GM12865 (cell line): Measurements from ENCODE around the gene CALD1.
A peak's percentile ranks its signal among the peaks of the same experiment; 100 is the strongest.

ENCODE experiments used
- DNase-seq: peaks from one replicate; pipeline ENCODE4 v3.0.0; 2010; ENCODE audit warnings: low read depth
- H3K4me3 ChIP-seq: 2 replicates; pipeline ENCODE4 v1.5.1; 2011; ENCODE audit warnings: mild to moderate bottlenecking, low read depth, low read length, control low read depth
- TF ChIP-seq, protein P1 (sequence below): IDR thresholded peaks from 2 replicates; pipeline ENCODE4 v1.5.1; 2011; ENCODE audit warnings: low read length, control low read depth, low read depth, inconsistent platforms; ENCODE audit not compliant: insufficient read depth; ENCODE audit errors: missing control alignments

The CALD1 gene

DNA sequence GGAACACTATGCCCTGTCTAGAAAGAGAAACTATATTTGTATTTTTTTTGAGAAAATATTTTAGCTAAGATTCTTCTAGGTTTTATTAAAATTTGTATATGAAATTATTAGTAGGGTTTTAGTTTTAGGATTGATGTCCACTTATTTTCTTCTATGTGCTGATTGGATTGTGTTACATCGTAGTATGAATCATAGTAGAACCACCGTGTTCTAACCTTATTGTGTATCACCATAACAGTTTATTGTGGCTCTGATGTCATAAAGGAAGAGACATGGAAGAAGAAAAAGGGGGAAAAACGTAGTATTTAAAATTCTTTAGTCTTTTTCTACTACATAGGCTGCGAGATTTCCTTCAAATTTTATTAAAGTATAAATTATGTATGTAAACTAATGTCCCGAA is 208.7 kb downstream of the CALD1 start:
- peak overlapping the region; percentile 86 for H3K4me3 ChIP-seq
- no peak for DNase-seq
- TF ChIP-seq, protein P1, sequence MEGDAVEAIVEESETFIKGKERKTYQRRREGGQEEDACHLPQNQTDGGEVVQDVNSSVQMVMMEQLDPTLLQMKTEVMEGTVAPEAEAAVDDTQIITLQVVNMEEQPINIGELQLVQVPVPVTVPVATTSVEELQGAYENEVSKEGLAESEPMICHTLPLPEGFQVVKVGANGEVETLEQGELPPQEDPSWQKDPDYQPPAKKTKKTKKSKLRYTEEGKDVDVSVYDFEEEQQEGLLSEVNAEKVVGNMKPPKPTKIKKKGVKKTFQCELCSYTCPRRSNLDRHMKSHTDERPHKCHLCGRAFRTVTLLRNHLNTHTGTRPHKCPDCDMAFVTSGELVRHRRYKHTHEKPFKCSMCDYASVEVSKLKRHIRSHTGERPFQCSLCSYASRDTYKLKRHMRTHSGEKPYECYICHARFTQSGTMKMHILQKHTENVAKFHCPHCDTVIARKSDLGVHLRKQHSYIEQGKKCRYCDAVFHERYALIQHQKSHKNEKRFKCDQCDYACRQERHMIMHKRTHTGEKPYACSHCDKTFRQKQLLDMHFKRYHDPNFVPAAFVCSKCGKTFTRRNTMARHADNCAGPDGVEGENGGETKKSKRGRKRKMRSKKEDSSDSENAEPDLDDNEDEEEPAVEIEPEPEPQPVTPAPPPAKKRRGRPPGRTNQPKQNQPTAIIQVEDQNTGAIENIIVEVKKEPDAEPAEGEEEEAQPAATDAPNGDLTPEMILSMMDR = no peak

DNA sequence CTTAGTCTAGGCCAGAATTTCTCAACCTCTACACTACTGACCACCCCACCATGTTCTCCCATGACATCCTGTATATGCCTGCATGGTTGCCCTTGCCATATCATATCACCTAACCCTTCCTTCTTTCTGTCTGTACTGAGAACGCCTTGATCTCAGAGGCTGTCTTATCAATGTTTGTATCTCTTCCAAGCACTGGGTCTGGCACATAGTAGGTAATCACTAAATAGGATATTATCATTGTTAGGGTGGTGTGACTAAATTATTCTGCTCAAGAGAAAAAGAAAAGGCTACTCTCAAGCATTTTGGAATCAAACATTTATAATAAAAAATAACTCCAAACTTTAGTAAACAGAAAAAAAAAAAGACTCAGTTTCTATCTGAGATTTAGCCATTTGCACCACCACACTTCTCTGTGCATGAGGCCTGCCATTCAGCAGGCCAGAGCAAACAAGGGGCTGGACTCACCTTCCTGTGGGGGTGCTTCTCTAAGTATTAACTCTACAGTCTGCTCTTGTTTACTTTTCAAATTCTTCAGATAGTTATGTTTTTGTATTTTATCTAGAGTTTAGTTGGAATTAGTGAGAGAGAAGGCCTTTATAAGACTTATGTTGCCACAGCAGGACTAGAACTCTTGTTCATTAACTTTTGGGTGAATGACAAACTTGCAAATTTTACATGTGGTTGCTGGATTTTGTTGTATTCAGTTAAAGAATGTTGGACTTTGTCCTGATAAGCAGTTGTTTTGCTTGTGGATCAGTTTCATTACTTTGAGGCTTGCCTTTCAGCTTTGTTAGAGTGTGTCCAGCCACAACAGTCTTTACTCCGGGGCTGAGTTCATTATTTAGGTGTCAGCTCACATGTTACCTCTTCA is 212.3 kb downstream of the CALD1 start:
- TF ChIP-seq, protein P1 = no peak
- peak overlapping the region; percentile 33 for H3K4me3 ChIP-seq
- peak; percentile 25 for DNase-seq

DNA sequence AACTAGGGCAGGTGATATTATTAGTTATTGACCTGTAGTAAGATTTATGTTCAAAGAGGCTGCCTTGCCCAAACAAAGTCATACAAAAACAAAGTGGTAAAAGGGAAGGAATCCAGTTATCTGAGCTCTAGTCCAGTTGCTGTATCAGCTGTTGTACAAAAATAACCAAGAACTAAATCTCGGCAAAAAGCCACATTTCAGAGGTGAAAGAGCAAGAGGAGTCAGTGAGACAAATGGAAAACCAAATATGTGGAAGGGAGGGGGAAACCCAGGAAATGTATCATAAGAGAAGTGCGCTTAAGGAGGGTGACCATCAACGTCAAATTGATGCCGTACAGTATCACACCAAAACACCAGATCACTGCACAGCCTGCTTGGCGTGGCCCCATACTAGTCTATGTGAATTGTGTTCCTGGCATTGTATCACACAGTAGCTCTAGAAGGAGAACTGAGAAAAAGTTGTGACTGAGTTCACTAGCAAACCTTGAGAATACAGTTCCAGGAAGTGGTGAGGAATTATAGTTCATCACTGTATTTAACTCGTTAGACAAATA is 213.3 kb downstream of the CALD1 start:
- peak; percentile 91 for DNase-seq
- TF ChIP-seq, protein P1 = no peak
- peak overlapping the region; percentile 33 for H3K4me3 ChIP-seq

DNA sequence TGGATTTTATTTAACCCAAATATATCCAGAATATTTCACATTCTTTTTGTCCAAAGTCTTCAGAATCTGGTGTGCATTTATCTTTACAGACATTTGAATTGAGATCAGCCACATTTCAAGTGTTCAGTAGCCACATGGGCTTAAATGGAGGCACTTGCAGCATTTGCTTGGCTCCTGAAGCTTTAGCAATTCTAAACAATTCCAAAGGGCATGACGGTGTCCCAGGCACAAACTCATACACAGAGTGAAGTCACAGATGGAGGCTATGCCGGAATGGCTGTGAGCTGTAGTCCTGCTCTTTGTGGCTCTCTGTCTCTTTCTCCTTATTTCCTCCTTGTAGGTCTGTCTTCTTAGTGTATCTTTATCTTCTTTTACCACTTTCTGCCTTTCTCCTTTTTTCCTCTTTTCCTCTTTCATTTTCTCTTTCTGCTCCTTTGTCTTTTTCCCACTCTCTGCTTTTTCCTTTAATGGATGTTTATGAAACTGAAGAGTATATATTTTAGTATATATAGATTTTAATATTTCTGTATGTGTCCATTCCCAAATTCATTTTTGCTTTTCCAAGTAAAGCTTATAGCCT is 214.5 kb downstream of the CALD1 start:
- TF ChIP-seq, protein P1 = no peak
- DNase-seq = no peak
- H3K4me3 ChIP-seq = no peak overlapping the region

DNA sequence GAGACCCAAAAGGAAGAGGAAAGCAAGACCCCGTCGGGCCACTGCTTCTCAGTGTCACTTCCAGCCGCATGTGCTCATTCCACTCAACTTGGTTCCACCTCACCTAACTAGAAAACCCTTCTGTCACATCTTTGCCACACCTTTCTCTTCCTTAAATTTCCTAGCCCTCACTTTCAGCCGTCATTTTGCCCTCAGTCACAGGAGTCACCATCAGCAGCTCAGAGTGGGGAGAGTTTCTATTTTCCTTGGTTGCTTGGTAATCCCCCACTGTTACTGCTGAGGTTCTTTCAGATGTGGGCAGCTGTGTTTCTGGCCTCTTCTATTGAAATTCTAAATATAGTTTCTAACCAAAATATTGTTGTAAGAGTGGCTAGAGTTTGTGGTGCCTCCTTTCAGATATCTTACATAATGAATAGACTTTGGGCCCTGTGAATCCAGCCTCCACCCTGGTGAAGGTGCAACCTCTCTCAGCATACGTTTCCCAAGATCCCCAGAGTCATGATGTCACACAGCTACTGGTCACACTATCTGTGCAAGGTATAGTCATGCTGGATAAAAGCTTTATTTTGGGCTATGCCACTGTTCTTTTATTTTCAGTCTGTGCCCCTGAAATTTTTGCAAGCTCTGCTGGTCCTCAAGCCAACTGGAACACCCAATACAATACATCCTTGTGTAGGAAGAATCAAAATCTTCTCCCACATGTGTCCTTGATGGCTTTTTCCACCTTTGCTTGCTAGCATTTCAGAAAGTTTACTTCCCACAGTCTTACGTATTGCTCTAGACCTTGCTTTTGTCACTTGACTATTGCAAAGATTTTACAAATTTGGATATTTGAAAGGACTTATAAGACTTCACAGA is 216.0 kb downstream of the CALD1 start:
- H3K4me3 ChIP-seq = peak overlapping the region; percentile 44
- TF ChIP-seq, protein P1 = no peak

DNA sequence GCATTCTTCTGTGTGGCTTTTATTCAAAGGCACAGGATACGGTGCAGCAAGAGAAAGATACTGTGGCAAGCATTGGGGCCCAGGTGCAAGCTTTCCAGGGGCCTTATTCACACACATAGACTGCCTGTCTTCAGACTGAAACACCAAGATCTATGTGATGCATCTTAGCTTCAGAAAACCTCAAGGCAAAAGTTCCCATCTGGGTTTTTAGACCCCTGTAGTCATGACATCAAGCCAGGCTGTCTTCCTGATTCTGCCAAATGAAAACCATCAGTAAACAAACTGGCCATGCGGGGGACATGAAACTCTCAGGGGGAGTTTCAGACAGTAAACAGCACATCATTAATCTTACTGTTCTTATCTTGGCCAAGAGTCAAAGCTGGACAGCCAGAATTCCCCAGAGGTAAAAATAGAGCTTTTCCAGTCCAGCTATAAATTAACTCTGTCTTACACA is 216.7 kb downstream of the CALD1 start:
- peak; percentile 94 for DNase-seq
- TF ChIP-seq, protein P1 = no peak
- peak overlapping the region; percentile 44 for H3K4me3 ChIP-seq

More for the DNA sequence above, 216.0 kb downstream of the CALD1 start:
- DNase-seq = peak; percentile 89
